B cell (primary cell): ENCODE data around the gene SFMBT1. TPM values are rescaled to one million over a fixed set of nuclear protein-coding genes. Genes with fewer than 3 reads are reported as not detected.
A peak's percentile ranks its signal among the peaks of the same experiment; 100 is the strongest.

ENCODE experiments used
- ATAC-seq: fragments of 200-7000 bp; cut with Tn5 transposase; one replicate; pipeline ENCODE4 v1.10.0; 2021; ENCODE audit warnings: low read depth, mild to moderate bottlenecking, moderate number of reproducible peaks, moderate library complexity
- CTCF ChIA-PET: fragments of 350-600 bp; sonication (Branson Sonifier 250); formaldehyde crosslinking; loops from one replicate; lab custom pipeline; 2021; ENCODE audit warnings: antibody characterized with exemption, inconsistent platforms; lab: Charles Lee
- POLR2A ChIA-PET: fragments of 350-600 bp; sonication (Branson Sonifier 250); formaldehyde crosslinking; loops from one replicate; lab custom pipeline; 2021; ENCODE audit warnings: antibody characterized with exemption; lab: Charles Lee
- DNase-seq: peaks from one replicate; pipeline ENCODE4 v3.0.0; 2013
- H2AFZ ChIP-seq: 2 replicates; pipeline ENCODE4 v1.6.1; 2012; ENCODE audit warnings: mild to moderate bottlenecking, low read depth, low read length; ENCODE audit not compliant: insufficient read depth, poor library complexity, severe bottlenecking
- H3K27ac ChIP-seq, 2 donors: 1 replicate in 1 of 2; 2 replicates in 1 of 2; pipeline ENCODE4 v1.5.1; 2012 to 2013; ENCODE audit warnings: low read length in 2 of 2, mild to moderate bottlenecking in 2 of 2, moderate library complexity in 1 of 2
- H3K27me3 ChIP-seq, 4 experiments: fragments of 200-600 bp in 1 of 4; sonication (generic) in 1 of 4; replicated peaks in 1 of 4; 1 replicate in 2 of 4; 2 replicates in 2 of 4; pipeline versions ENCODE4 v1.6.1 to v1.7.0; 2013 to 2016; ENCODE audit warnings: low read length in 3 of 4, mild to moderate bottlenecking in 2 of 4, mixed read lengths in 1 of 4, moderate library complexity in 1 of 4; ENCODE audit not compliant: insufficient read depth in 4 of 4, control insufficient read depth in 3 of 4; ENCODE audit errors: control extremely low read depth in 1 of 4
- H3K36me3 ChIP-seq, 2 experiments: replicated peaks in 1 of 2; 1 replicate in 1 of 2; 2 replicates in 1 of 2; pipeline versions ENCODE4 v1.6.1 to v1.7.1; 2013; ENCODE audit warnings: low read length in 1 of 2; ENCODE audit not compliant: insufficient read depth in 2 of 2, control insufficient read depth in 1 of 2; ENCODE audit errors: control extremely low read depth in 1 of 2, extremely low read depth in 1 of 2
- H3K4me1 ChIP-seq, 2 donors: fragments of 200-600 bp in 1 of 2; sonication (generic) in 1 of 2; 1 replicate in 1 of 2; 2 replicates in 1 of 2; pipeline versions ENCODE4 v1.5.1 to v1.6.1; 2013 to 2017; ENCODE audit warnings: low read length in 2 of 2; ENCODE audit not compliant: control insufficient read depth in 2 of 2, insufficient read depth in 2 of 2
- H3K4me2 ChIP-seq: replicated peaks from 2 replicates; pipeline ENCODE3; 2012; ENCODE audit warnings: mild to moderate bottlenecking, low read depth, low read length; ENCODE audit not compliant: poor library complexity, severe bottlenecking
- H3K4me3 ChIP-seq, 5 experiments: fragments of 200-600 bp in 1 of 5; sonication (generic) in 1 of 5; 1 replicate in 3 of 5; 2 replicates in 2 of 5; pipeline versions ENCODE4 v1.5.1 to v1.7.0; 2011 to 2016; ENCODE audit warnings: low read length in 4 of 5, mild to moderate bottlenecking in 4 of 5, low read depth in 2 of 5, control low read depth in 1 of 5, moderate library complexity in 1 of 5; ENCODE audit not compliant: insufficient read depth in 1 of 5; ENCODE audit errors: control extremely low read depth in 1 of 5, extremely low read depth in 1 of 5
- H3K79me2 ChIP-seq: fragments of 200-600 bp; sonication (generic); one replicate; pipeline ENCODE4 v1.6.0; 2016; ENCODE audit warnings: low read length; ENCODE audit not compliant: control insufficient read depth, insufficient read depth
- H3K9ac ChIP-seq: fragments of 200-600 bp; sonication (generic); 2 replicates; pipeline ENCODE4 v1.6.1; 2017; ENCODE audit warnings: mild to moderate bottlenecking, low read length, moderate library complexity
- H3K9me3 ChIP-seq, 3 donors: one replicate each; pipeline versions ENCODE4 v1.6.1 to v1.7.1; 2013; ENCODE audit warnings: low read length in 2 of 3; ENCODE audit not compliant: control insufficient read depth in 2 of 3, insufficient read depth in 1 of 3; ENCODE audit errors: control extremely low read depth in 1 of 3
- H4K20me1 ChIP-seq: 2 replicates; pipeline ENCODE4 v1.6.0; 2012; ENCODE audit warnings: mild to moderate bottlenecking, low read length; ENCODE audit not compliant: insufficient read depth, control insufficient read depth, poor library complexity, severe bottlenecking
- H3K27ac Mint-ChIP-seq: one replicate; pipeline ENCODE4 v1.8.0; 2021; ENCODE audit warnings: mixed read lengths
- H3K27me3 Mint-ChIP-seq: one replicate; pipeline ENCODE4 v1.8.0; 2021; ENCODE audit warnings: mixed read lengths
- H3K4me1 Mint-ChIP-seq: one replicate; pipeline ENCODE4 v1.8.0; 2021; ENCODE audit warnings: mixed read lengths
- H3K4me3 Mint-ChIP-seq: one replicate; pipeline ENCODE4 v1.8.0; 2021; ENCODE audit warnings: mixed read lengths
- H3K9me3 Mint-ChIP-seq: one replicate; pipeline ENCODE4 v1.8.0; 2022; ENCODE audit warnings: mixed read lengths; ENCODE audit not compliant: insufficient read depth
- CTCF ChIP-seq: fragments of 200-600 bp; IDR thresholded peaks from one replicate; pipeline ENCODE4 v1.8.0; 2022; ENCODE audit warnings: antibody characterized with exemption, mild to moderate bottlenecking
- EZH2 ChIP-seq: IDR thresholded peaks from 2 replicates; pipeline ENCODE4 v1.6.1; 2012; ENCODE audit warnings: borderline replicate concordance, low read depth, mild to moderate bottlenecking, moderate library complexity, low read length; ENCODE audit not compliant: insufficient read depth, poor library complexity, severe bottlenecking
- WGBS: methylation state at CpG from one replicate; pipeline ENCODE4 v1.1.5; 2013; ENCODE audit warnings: missing lambda C conversion rate; ENCODE audit not compliant: insufficient coverage; 5-methylcytosine and 5-hydroxymethylcytosine counted together
- intact Hi-C: fragments of 100-400 bp; cut with micrococcal nuclease; formaldehyde crosslinking; loops from one replicate; pipeline ENCODE4 v1.10.0; 2022
- polyA plus RNA-seq: library from polyadenylated mRNA; depleted of rRNA; stranded (reverse); fragments of >200 nt; gene quantifications from 2 replicates; pipeline ENCODE4 v1.2.3, GENCODE V29; 2012
- total RNA-seq, 2 donors: library from RNA; stranded (reverse); fragments of 120-200 nt in 1 of 2; gene quantifications; 1 replicate in 1 of 2; 2 replicates in 1 of 2; pipeline versions ENCODE4 v1.2.3 to v1.2.4, GENCODE V29; 2013 to 2022

SFMBT1 gene
- total and polyA plus RNA-seq, 2 donors (not counting 1 experiment from before 2014, with no cell fraction given) = 9.9 to 55.8 TPM

- POLR2A ChIA-PET = no interaction called here
- WGBS = 100% methylated on average over 1 of the region's 1 CpG
Observed at GRCh38 chr3:53074366-53074696, 28.5 kb upstream of the SFMBT1 start.

More at GRCh38 chr3:53074366-53074696, 28.5 kb upstream of the SFMBT1 start:
- CTCF ChIA-PET = interaction anchor here (1.3 to 3.9 kb wide), 5 partner anchors 28 to 331 kb away, joined by 6 to 18 read pairs (median 7); partner anchors contain the start of gene SFMBT1
- intact Hi-C loops = no loop called here
- Mint-ChIP-seq H3K4me1 (peaks cover 17% of the 10 kb centered on the region), H3K9me3 (no peaks in the 10 kb centered on the region), H3K27ac (peak overlapping the region; percentile 65), H3K27me3 (no peaks in the 10 kb centered on the region), H3K4me3 (peak overlapping the region; percentile 46)
- H3K4me2 ChIP-seq = no peak overlapping the region
- no peaks in the 10 kb centered on the region for H3K27me3 ChIP-seq
- H3K27ac ChIP-seq = no peak overlapping the region
- no peak overlapping the region for H2AFZ ChIP-seq
- no peak overlapping the region for H3K4me3 ChIP-seq
- TF ChIP-seq CTCF (no peak), EZH2 (no peak)
- DNase-seq (no peak), ATAC-seq (no peak)
- H3K36me3 ChIP-seq = no peaks in the 10 kb centered on the region
- H3K79me2 ChIP-seq = no peaks in the 10 kb centered on the region
- no peaks in the 10 kb centered on the region for H4K20me1 ChIP-seq
- no peaks in the 10 kb centered on the region for H3K9me3 ChIP-seq
- H3K9ac ChIP-seq = no peak overlapping the region
- peaks cover 12 to 21% of the 10 kb centered on the region in 2 donors for H3K4me1 ChIP-seq
